AG10803 (cell line): ENCODE measurements around the gene KRT77.
"Not testable (repeated sequence)": the region's sequence is repeated elsewhere in the genome, so short reads cannot be mapped to it uniquely, and the experiment has no call there.

Source experiments
- DNase-seq: peaks from one replicate; pipeline ENCODE4 v3.0.0; 2010; ENCODE audit warnings: low read depth
- H3K4me3 ChIP-seq: 2 replicates; pipeline ENCODE4 v1.5.1; 2011; ENCODE audit warnings: mild to moderate bottlenecking, low read length, control low read depth
- CTCF ChIP-seq: conservative IDR thresholded peaks from 2 replicates; pipeline ENCODE4 v1.5.1; 2011; ENCODE audit warnings: mild to moderate bottlenecking, low read length, control low read depth, inconsistent platforms

Gene KRT77

GRCh38 chr12:52714887-52715281, 11.6 kb upstream of the KRT77 start:
- DNase-seq, result no peak
- H3K4me3 ChIP-seq, result no peak overlapping the region
- no peak for TF ChIP-seq CTCF

DNA sequence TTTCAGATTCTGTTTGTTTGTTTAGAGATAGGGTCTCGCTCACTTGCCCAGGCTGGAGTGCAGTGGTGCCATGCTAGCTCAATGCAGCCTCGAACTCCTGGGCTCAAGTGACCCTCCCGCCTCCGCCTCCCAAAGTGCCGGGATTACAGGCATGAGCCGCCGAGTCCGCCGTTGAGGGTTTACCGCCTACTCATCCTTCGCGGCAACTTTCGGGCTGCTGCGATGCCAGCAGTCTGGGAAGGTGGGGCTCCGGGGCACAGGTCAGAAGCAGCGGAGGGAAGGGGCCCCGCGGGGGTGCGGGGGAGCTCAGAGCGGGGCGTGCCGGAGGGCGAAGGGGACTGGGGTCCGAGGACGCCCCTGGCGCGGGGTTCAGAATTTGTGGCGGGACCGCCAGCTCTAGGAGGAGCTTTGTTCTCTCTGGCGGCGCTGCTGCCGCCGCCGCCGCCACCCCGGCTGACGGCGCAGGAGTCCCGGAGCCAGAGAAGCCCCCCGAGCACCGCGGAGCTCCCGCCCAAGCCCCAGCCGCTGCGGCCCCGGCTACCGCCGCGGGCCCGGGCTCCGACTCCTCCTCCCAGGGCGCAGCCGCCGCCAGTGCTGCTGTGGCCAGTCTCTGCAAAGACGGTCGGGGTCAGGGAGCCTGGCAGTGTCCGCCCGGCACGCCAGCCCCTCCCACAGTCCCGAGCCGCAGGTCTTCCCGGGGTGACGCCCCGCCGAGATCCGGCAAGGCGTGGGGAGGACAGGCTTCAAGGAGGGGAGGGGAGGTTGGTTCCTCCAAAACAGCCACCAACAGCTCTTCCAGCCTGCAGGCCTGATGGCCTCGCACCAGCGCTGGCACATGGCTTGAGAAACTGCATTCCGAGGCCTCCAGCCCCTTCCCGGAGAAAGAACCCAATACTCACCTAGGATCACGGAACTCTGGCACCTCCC, 10.9 kb upstream of the KRT77 start:
- no peak for TF ChIP-seq CTCF
- H3K4me3 ChIP-seq, result no peak overlapping the region
- no peak for DNase-seq

- H3K4me3 ChIP-seq, DNase-seq: not testable (repeated sequence)
Measured at GRCh38 chr12:52712122-52712521, 8.8 kb upstream of the KRT77 start.

DNA sequence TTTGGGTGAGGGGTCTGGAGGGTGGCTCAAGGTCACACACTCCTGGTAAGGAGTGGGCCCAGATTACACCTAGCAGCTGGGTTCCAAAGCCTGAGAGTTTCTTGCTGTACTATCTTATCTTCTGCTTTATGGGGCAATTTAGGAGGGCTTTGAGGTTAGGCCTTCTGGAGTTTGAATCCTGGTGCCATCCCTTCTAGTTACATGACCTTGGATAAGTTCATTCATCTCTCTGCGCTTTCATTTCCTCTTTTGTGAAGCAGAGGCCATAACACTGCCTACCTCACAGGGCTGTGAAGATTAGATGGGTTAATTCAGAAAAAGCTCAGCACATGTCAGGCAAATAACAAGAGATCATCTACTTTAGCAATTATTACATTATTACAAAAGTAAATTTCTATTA, 7.4 kb upstream of the KRT77 start:
- no peak for DNase-seq
- H3K4me3 ChIP-seq, result no peak overlapping the region
- no peak for TF ChIP-seq CTCF

DNA sequence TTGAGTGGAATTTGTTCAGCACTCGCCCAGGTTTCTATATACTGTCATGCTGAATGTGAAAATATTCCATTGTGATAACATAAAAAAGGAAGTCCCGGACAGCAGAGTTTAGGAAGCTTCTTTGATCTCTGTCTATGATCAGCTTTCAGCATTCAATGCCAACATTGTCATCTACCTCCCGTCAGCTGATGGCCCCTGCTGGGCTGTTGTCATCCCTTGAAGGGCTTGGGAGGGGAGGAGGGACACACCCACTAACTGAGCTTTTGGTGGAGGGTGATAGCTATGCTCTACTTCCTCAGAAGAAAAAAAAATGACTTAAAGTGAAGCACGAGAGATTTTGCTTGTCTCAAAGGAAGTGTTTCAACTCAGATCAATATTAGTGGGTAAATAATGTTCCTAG, 4.7 kb upstream of the KRT77 start:
- TF ChIP-seq CTCF, result no peak
- no peak overlapping the region for H3K4me3 ChIP-seq
- DNase-seq, result no peak

GRCh38 chr12:52704464-52704863, 1.1 kb upstream of the KRT77 start:
- no peak overlapping the region for H3K4me3 ChIP-seq
- no peak for TF ChIP-seq CTCF
- DNase-seq, result no peak

DNA sequence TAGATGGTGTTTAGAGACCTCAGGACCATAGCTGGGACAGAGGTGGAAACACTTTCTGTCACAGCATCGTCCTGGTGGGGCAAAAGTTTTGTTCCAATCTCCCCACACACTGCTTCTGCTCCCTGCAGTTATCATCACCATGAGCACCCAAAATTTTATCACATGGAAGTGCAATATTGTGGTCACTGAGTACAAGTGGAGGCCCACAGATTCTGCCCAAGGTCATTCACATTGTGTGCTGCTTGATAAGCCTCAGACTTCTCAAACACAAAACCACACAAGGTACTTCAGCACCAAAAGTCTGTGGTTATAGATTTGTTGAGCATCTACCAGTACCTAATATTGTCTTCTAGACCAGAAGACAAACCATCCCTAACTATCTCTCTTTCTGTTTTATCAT, 554 bp upstream of the KRT77 start:
- no peak overlapping the region for H3K4me3 ChIP-seq
- no peak for TF ChIP-seq CTCF
- DNase-seq, result no peak
